ENCODE data around the gene TMEM151B. TPM values are rescaled to one million over a fixed set of nuclear protein-coding genes. Genes with fewer than 3 reads are reported as not detected.
A peak's percentile ranks its signal among the peaks of the same experiment; 100 is the strongest.

TMEM151B gene
- total RNA-seq, 1 donor from 2014 or later = 0.09 TPM

- Histone ChIP-seq H3K4me1 (ENCODE audit: insufficient read depth, low read length) (peaks cover 17% of the 10 kb centered on the region), H3K27ac (ENCODE audit: low read depth, low read length) (peak within 1 kb of the TSS; percentile 68), H3K36me3 (ENCODE audit: insufficient read depth, low read length) (peaks cover 22% of the 10 kb centered on the region), H3K27me3 (ENCODE audit: insufficient read depth, low read length) (no peaks in the 10 kb centered on the region), H3K4me3 (ENCODE audit: insufficient read depth, low read depth, low read length) (peak within 1 kb of the TSS; percentile 85), H4K20me1 (ENCODE audit: insufficient read depth, low read length) (peaks cover 49% of the 10 kb centered on the region), H3K4me2 (ENCODE audit: low read length) (peak within 1 kb of the TSS; percentile 100), H2AFZ (ENCODE audit: low read depth, low read length) (peak within 1 kb of the TSS; percentile 98), H3K9me3 (ENCODE audit: insufficient read depth, low read depth, low read length) (no peaks in the 10 kb centered on the region), H3K79me2 (ENCODE audit: insufficient read depth, low read length) (peaks cover 46% of the 10 kb centered on the region), H3K9ac (ENCODE audit: low read length) (peak within 1 kb of the TSS; percentile 90)
- H3K9me3 Mint-ChIP-seq (ENCODE audit: unreplicated experiment) = no peaks in the 10 kb centered on the region
- H3K27ac Mint-ChIP-seq (ENCODE audit: unreplicated experiment) = peak within 1 kb of the TSS; percentile 59
- peaks cover 11% of the 10 kb centered on the region for H3K36me3 Mint-ChIP-seq (ENCODE audit: low read depth, unreplicated experiment)
- H3K4me3 Mint-ChIP-seq (ENCODE audit: unreplicated experiment) = peak within 1 kb of the TSS; percentile 93
- H3K4me1 Mint-ChIP-seq (ENCODE audit: low read depth, unreplicated experiment) = peaks cover 32% of the 10 kb centered on the region
- no peaks in the 10 kb centered on the region for H3K27me3 Mint-ChIP-seq (ENCODE audit: low read depth, unreplicated experiment)
- no peak for TF ChIP-seq EZH2 (IDR thresholded peaks at IDR 0.05; ENCODE audit: insufficient read depth, low read length)
- TF ChIP-seq, protein P1, sequence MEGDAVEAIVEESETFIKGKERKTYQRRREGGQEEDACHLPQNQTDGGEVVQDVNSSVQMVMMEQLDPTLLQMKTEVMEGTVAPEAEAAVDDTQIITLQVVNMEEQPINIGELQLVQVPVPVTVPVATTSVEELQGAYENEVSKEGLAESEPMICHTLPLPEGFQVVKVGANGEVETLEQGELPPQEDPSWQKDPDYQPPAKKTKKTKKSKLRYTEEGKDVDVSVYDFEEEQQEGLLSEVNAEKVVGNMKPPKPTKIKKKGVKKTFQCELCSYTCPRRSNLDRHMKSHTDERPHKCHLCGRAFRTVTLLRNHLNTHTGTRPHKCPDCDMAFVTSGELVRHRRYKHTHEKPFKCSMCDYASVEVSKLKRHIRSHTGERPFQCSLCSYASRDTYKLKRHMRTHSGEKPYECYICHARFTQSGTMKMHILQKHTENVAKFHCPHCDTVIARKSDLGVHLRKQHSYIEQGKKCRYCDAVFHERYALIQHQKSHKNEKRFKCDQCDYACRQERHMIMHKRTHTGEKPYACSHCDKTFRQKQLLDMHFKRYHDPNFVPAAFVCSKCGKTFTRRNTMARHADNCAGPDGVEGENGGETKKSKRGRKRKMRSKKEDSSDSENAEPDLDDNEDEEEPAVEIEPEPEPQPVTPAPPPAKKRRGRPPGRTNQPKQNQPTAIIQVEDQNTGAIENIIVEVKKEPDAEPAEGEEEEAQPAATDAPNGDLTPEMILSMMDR (IDR thresholded peaks at IDR 0.05; ENCODE audit: insufficient read depth, low read depth, low read length) = peak; percentile 15
- FAIRE-seq = no peak
- DNase-seq (ENCODE audit: low read depth) = peak; percentile 60
Measured at GRCh38 chr6:44257025-44257752, 13.1 kb upstream of the TMEM151B start, which contains the start of gene SLC35B2. SLC35B2 (minus strand) TSS chr6:44257528; CDS start chr6:44257410, 118 bp downstream.

- peaks cover 36% of the 10 kb centered on the region for H3K4me1 Mint-ChIP-seq (ENCODE audit: low read depth, unreplicated experiment)
Measured at GRCh38 chr6:44257753-44258324, 12.4 kb upstream of the TMEM151B start.

More at GRCh38 chr6:44257753-44258324, 12.4 kb upstream of the TMEM151B start:
- peaks cover 41% of the 10 kb centered on the region for H3K79me2 ChIP-seq (ENCODE audit: insufficient read depth, low read length)
- H3K27ac Mint-ChIP-seq (ENCODE audit: unreplicated experiment) = peak overlapping the region; percentile 59
- H3K9me3 Mint-ChIP-seq (ENCODE audit: unreplicated experiment) = no peaks in the 10 kb centered on the region
- peaks cover 10% of the 10 kb centered on the region for H3K36me3 Mint-ChIP-seq (ENCODE audit: low read depth, unreplicated experiment)
- H2AFZ ChIP-seq (ENCODE audit: low read depth, low read length) = peak overlapping the region; percentile 98
- no peaks in the 10 kb centered on the region for H3K9me3 ChIP-seq (ENCODE audit: insufficient read depth, low read depth, low read length)
- DNase-seq (ENCODE audit: low read depth) (no peak), FAIRE-seq (no peak)
- H3K4me2 ChIP-seq (ENCODE audit: low read length) = peak overlapping the region; percentile 100
- H3K4me1 ChIP-seq (ENCODE audit: insufficient read depth, low read length) = peaks cover 17% of the 10 kb centered on the region
- H3K4me3 Mint-ChIP-seq (ENCODE audit: unreplicated experiment) = peak overlapping the region; percentile 83
- peak overlapping the region; percentile 85 for H3K4me3 ChIP-seq (ENCODE audit: insufficient read depth, low read depth, low read length)
- H3K27me3 ChIP-seq (ENCODE audit: insufficient read depth, low read length) = no peaks in the 10 kb centered on the region
- peaks cover 49% of the 10 kb centered on the region for H4K20me1 ChIP-seq (ENCODE audit: insufficient read depth, low read length)
- no peaks in the 10 kb centered on the region for H3K27me3 Mint-ChIP-seq (ENCODE audit: low read depth, unreplicated experiment)
- peak overlapping the region; percentile 90 for H3K9ac ChIP-seq (ENCODE audit: low read length)
- H3K36me3 ChIP-seq (ENCODE audit: insufficient read depth, low read length) = peaks cover 21% of the 10 kb centered on the region
- peak overlapping the region; percentile 51 for H3K27ac ChIP-seq (ENCODE audit: low read depth, low read length)
- no peak for TF ChIP-seq EZH2 (IDR thresholded peaks at IDR 0.05; ENCODE audit: insufficient read depth, low read length)
- TF ChIP-seq, protein P1 (IDR thresholded peaks at IDR 0.05; ENCODE audit: insufficient read depth, low read depth, low read length) = no peak

Measured in astrocyte (in vitro differentiated cells and primary cell).